HEK293 (cell line): ENCODE data around the gene CACNA1C.

Experiments
- CTCF ChIA-PET: fragments of 350-600 bp; formaldehyde crosslinking; extraction: SDS; loops from one replicate; lab custom pipeline; 2021; ENCODE audit warnings: antibody characterized with exemption; lab: Yijun Ruan, JAX
- POLR2A ChIA-PET: fragments of 300-600 bp; formaldehyde crosslinking; extraction: SDS; loops from one replicate; lab custom pipeline; 2020; ENCODE audit warnings: antibody characterized with exemption, inconsistent platforms; lab: Yijun Ruan, JAX
- H3K27ac ChIP-seq: fragments of 200-500 bp; sonication (Bioruptor generic); 2 replicates; pipeline ENCODE4 v1.5.1; 2014; ENCODE audit warnings: low read depth, low read length, control low read depth, inconsistent platforms; ENCODE audit errors: extremely low read depth
- H3K36me3 ChIP-seq, 2 experiments: fragments of 200-500 bp in 1 of 2; sonication (Bioruptor generic) in 1 of 2; 1 replicate in 1 of 2; 2 replicates in 1 of 2; pipeline ENCODE4 v1.5.1; 2014 to 2017; ENCODE audit warnings: inconsistent platforms in 2 of 2, low read length in 2 of 2; ENCODE audit not compliant: control insufficient read depth in 2 of 2, insufficient read depth in 1 of 2
- H3K4me1 ChIP-seq: fragments of 200-500 bp; sonication (Bioruptor generic); 2 replicates; pipeline ENCODE4 v1.5.1; 2014; ENCODE audit warnings: mild to moderate bottlenecking, low read length, inconsistent platforms; ENCODE audit not compliant: control insufficient read depth, insufficient read depth
- H3K4me3 ChIP-seq: 2 replicates; pipeline ENCODE4 v1.5.1; 2011; ENCODE audit warnings: low read depth, mild to moderate bottlenecking, control low read depth, low read length, moderate library complexity
- H3K9me3 ChIP-seq: fragments of 200-500 bp; sonication (Bioruptor generic); 2 replicates; pipeline ENCODE4 v1.5.1; 2014; ENCODE audit warnings: low read depth, low read length, inconsistent platforms; ENCODE audit not compliant: control insufficient read depth, insufficient read depth
- HOXA7 ChIP-seq: sonication (generic); formaldehyde crosslinking; IDR thresholded peaks from 2 replicates; pipeline ENCODE4 v1.8.1; 2022; ENCODE audit warnings: missing genetic modification reagents, borderline replicate concordance
- HOXC10 ChIP-seq: sonication (generic); formaldehyde crosslinking; IDR thresholded peaks from 2 replicates; pipeline ENCODE4 v1.8.1; 2023; ENCODE audit warnings: mild to moderate bottlenecking, missing genetic modification reagents
- KLF8 ChIP-seq: fragments of 450-650 bp; formaldehyde crosslinking; IDR thresholded peaks from 2 replicates; pipeline ENCODE4 v1.5.1; 2016; ENCODE audit warnings: missing biosample characterization, missing genetic modification characterization
- MZF1 ChIP-seq: fragments of 450-650 bp; formaldehyde crosslinking; IDR thresholded peaks from 2 replicates; pipeline ENCODE4 v1.5.1; 2017; ENCODE audit warnings: missing biosample characterization, missing genetic modification characterization, borderline replicate concordance
- OSR2 ChIP-seq: fragments of 450-650 bp; formaldehyde crosslinking; IDR thresholded peaks from 2 replicates; pipeline ENCODE4 v1.5.1; 2016; ENCODE audit warnings: missing biosample characterization, missing genetic modification characterization
- SCRT2 ChIP-seq: fragments of 450-650 bp; formaldehyde crosslinking; IDR thresholded peaks from 2 replicates; pipeline ENCODE4 v1.5.1; 2016; ENCODE audit warnings: missing biosample characterization, missing genetic modification characterization
- TRIM28 ChIP-seq: IDR thresholded peaks from 2 replicates; pipeline ENCODE4 v1.6.1; 2011; ENCODE audit warnings: low read length, control low read depth, borderline replicate concordance
- ZBTB17 ChIP-seq: fragments of 450-650 bp; formaldehyde crosslinking; IDR thresholded peaks from 2 replicates; pipeline ENCODE4 v1.5.1; 2016; ENCODE audit warnings: missing biosample characterization, missing genetic modification characterization
- ZIC2 ChIP-seq: fragments of 450-650 bp; formaldehyde crosslinking; IDR thresholded peaks from 2 replicates; pipeline ENCODE4 v1.5.1; 2016; ENCODE audit warnings: missing biosample characterization, missing genetic modification characterization
- ZNF16 ChIP-seq: fragments of 450-650 bp; formaldehyde crosslinking; IDR thresholded peaks from 2 replicates; pipeline ENCODE4 v1.5.1; 2016; ENCODE audit warnings: low read depth, missing biosample characterization, missing genetic modification characterization
- ZNF221 ChIP-seq: fragments of 450-650 bp; formaldehyde crosslinking; IDR thresholded peaks from 2 replicates; pipeline ENCODE4 v1.5.1; 2017; ENCODE audit warnings: missing biosample characterization, missing genetic modification characterization, borderline replicate concordance
- ZNF274 ChIP-seq, 2 experiments: fragments of 200-500 bp in 1 of 2; fragments of 450-650 bp in 1 of 2; sonication (Bioruptor generic) in 1 of 2; formaldehyde crosslinking in 1 of 2; IDR thresholded peaks; 2 replicates each; pipeline versions ENCODE4 v1.5.1 to v1.6.1; 2014 to 2016; ENCODE audit warnings: borderline replicate concordance in 1 of 2, inconsistent platforms in 1 of 2, low read length in 1 of 2, missing biosample characterization in 1 of 2, missing genetic modification characterization in 1 of 2
- ZNF280C ChIP-seq: fragments of 450-650 bp; formaldehyde crosslinking; IDR thresholded peaks from 2 replicates; pipeline ENCODE4 v1.5.1; 2016; ENCODE audit warnings: missing biosample characterization, missing genetic modification characterization
- ZNF311 ChIP-seq: fragments of 450-650 bp; formaldehyde crosslinking; IDR thresholded peaks from 2 replicates; pipeline ENCODE4 v1.5.1; 2017; ENCODE audit warnings: missing biosample characterization, missing genetic modification characterization, borderline replicate concordance
- ZNF350 ChIP-seq: fragments of 450-650 bp; formaldehyde crosslinking; IDR thresholded peaks from 2 replicates; pipeline ENCODE4 v1.5.0; 2017; ENCODE audit warnings: missing biosample characterization, mild to moderate bottlenecking, missing genetic modification characterization
- ZNF548 ChIP-seq: fragments of 450-650 bp; formaldehyde crosslinking; IDR thresholded peaks from 2 replicates; pipeline ENCODE4 v1.5.1; 2016; ENCODE audit warnings: missing biosample characterization, missing genetic modification characterization
- ZNF561 ChIP-seq: fragments of 450-650 bp; IDR thresholded peaks from 2 replicates; pipeline ENCODE4 v1.5.1; 2018; ENCODE audit warnings: missing biosample characterization, missing genetic modification characterization, borderline replicate concordance
- ZNF624 ChIP-seq: fragments of 450-650 bp; formaldehyde crosslinking; IDR thresholded peaks from 2 replicates; pipeline ENCODE4 v1.5.1; 2017; ENCODE audit warnings: missing biosample characterization, missing genetic modification characterization
- ZNF639 ChIP-seq: fragments of 450-650 bp; formaldehyde crosslinking; IDR thresholded peaks from 2 replicates; pipeline ENCODE4 v1.5.1; 2016; ENCODE audit warnings: missing biosample characterization, missing genetic modification characterization
- ZNF692 ChIP-seq: fragments of 450-650 bp; formaldehyde crosslinking; IDR thresholded peaks from 2 replicates; pipeline ENCODE4 v1.5.1; 2016; ENCODE audit warnings: missing biosample characterization, missing genetic modification characterization
- ZNF747 ChIP-seq: fragments of 450-650 bp; formaldehyde crosslinking; IDR thresholded peaks from 2 replicates; pipeline ENCODE4 v1.5.1; 2016; ENCODE audit warnings: missing biosample characterization, missing genetic modification characterization
- ZNF76 ChIP-seq: fragments of 450-650 bp; formaldehyde crosslinking; IDR thresholded peaks from 2 replicates; pipeline ENCODE4; 2016; ENCODE audit warnings: low read depth, missing biosample characterization, missing genetic modification characterization, borderline replicate concordance
- ZNF777 ChIP-seq: fragments of 450-650 bp; formaldehyde crosslinking; IDR thresholded peaks from 2 replicates; pipeline ENCODE4 v1.5.1; 2017; ENCODE audit warnings: missing biosample characterization, missing genetic modification characterization, borderline replicate concordance
- ZNF792 ChIP-seq: fragments of 450-650 bp; formaldehyde crosslinking; IDR thresholded peaks from 2 replicates; pipeline ENCODE4 v1.5.1; 2016; ENCODE audit warnings: missing biosample characterization, missing genetic modification characterization

Gene CACNA1C

GRCh38 chr12:2689879-2690278 is 637.1 kb downstream of the CACNA1C start:
- H3K27ac ChIP-seq, result no peak overlapping the region
- CTCF ChIA-PET, result interaction anchor here (0.6 to 1.9 kb wide), 4 partner anchors 21 to 94 kb away, joined by 3 to 6 read pairs (median 4); no protein-coding TSS in a partner anchor
- POLR2A ChIA-PET, result no interaction called here
- H3K36me3 ChIP-seq, result no peaks in the 10 kb centered on the region
- no peaks in the 10 kb centered on the region for H3K9me3 ChIP-seq
- H3K4me3 ChIP-seq, result no peak overlapping the region
- TF ChIP-seq ZNF221 (tag by site-specific recombination) (no peak), ZNF639 (no peak), ZNF76 (tag by site-specific recombination) (no peak), ZNF747 (tag by site-specific recombination) (no peak), ZIC2 (no peak), SCRT2 (tag by site-specific recombination) (no peak), ZNF624 (tag by site-specific recombination) (no peak), ZNF16 (tag by site-specific recombination) (no peak), ZNF350 (tag by site-specific recombination) (no peak)
- TF ChIP-seq, all 188 proteins: peak for 0
- no peaks in the 10 kb centered on the region; the same call in 1 of the 2 replicates for H3K4me1 ChIP-seq

- Histone ChIP-seq H3K27ac (no peak overlapping the region), H3K9me3 (no peaks in the 10 kb centered on the region), H3K4me1 (no peaks in the 10 kb centered on the region; the same call in 1 of the 2 replicates), H3K4me3 (no peak overlapping the region), H3K36me3 (no peaks in the 10 kb centered on the region)
- ChIA-PET POLR2A (no interaction called here), CTCF (interaction anchor here (0.6 to 1.9 kb wide), 7 partner anchors 8 to 155 kb away, joined by 3 to 6 read pairs (median 3); no protein-coding TSS in a partner anchor)
- TF ChIP-seq ZNF639 (no peak), HOXC10 (CRISPR knock-in tag) (no peak), ZNF311 (tag by site-specific recombination) (no peak), HOXA7 (CRISPR knock-in tag) (no peak), KLF8 (tag by site-specific recombination) (no peak), ZNF792 (tag by site-specific recombination) (no peak), MZF1 (no peak), TRIM28 (no peak), ZNF777 (tag by site-specific recombination) (no peak), ZNF548 (tag by site-specific recombination) (no peak)
These were observed 637.7 kb downstream of the CACNA1C start for GRCh38 chr12:2690348-2691005.

- TF ChIP-seq ZNF561 (tag by site-specific recombination) (no peak), KLF8 (tag by site-specific recombination) (no peak), ZNF274 (IDR thresholded peaks at IDR 0.05; ENCODE audit: low read length) (no peak), ZNF274 (tag by site-specific recombination; IDR thresholded peaks at IDR 0.05; ENCODE audit: borderline replicate concordance) (no peak), ZNF692 (tag by site-specific recombination) (no peak), OSR2 (tag by site-specific recombination) (no peak), ZBTB17 (no peak), ZNF280C (tag by site-specific recombination) (no peak), ZNF624 (tag by site-specific recombination) (no peak)
- ChIA-PET CTCF (interaction anchor here (0.6 to 1.6 kb wide), 7 partner anchors 8 to 841 kb away, joined by 3 to 6 read pairs (median 3); no protein-coding TSS in a partner anchor), POLR2A (no interaction called here)
- no peaks in the 10 kb centered on the region for H3K36me3 ChIP-seq
- H3K27ac ChIP-seq, result no peak overlapping the region
- no peaks in the 10 kb centered on the region; the same call in 1 of the 2 replicates for H3K4me1 ChIP-seq
- H3K9me3 ChIP-seq, result no peaks in the 10 kb centered on the region
- H3K4me3 ChIP-seq, result no peak overlapping the region
These were observed 638.2 kb downstream of the CACNA1C start for GRCh38 chr12:2691006-2691344.
